HCT116 (cell line): Measurements from ENCODE around the gene DTNBP1.

Experiments
- CBX3 ChIP-seq: IDR thresholded peaks from 2 replicates; pipeline ENCODE4 v1.6.1; 2012; ENCODE audit warnings: low read depth
- CEBPB ChIP-seq: IDR thresholded peaks from 2 replicates; pipeline ENCODE4 v1.6.1; 2012; ENCODE audit warnings: low read depth
- CTCF ChIP-seq, 3 experiments: fragments of 200-600 bp in 1 of 3; sonication (generic) in 1 of 3; IDR thresholded peaks in 2 of 3; conservative IDR thresholded peaks in 1 of 3; 2 replicates each; pipeline ENCODE4 v1.5.1; 2012 to 2017; ENCODE audit warnings: low read depth in 2 of 3, low read length in 2 of 3, antibody characterized with exemption in 1 of 3, borderline replicate concordance in 1 of 3, control low read depth in 1 of 3, mild to moderate bottlenecking in 1 of 3, mixed read lengths in 1 of 3, mixed run types in 1 of 3, moderate library complexity in 1 of 3; ENCODE audit not compliant: insufficient read depth in 1 of 3
- EZH2phosphoT487 ChIP-seq: fragments of 200-600 bp; IDR thresholded peaks from 2 replicates; pipeline ENCODE4 v1.6.1; 2018; ENCODE audit warnings: antibody characterized with exemption, borderline replicate concordance
- POLR2A ChIP-seq: IDR thresholded peaks from 2 replicates; pipeline ENCODE4 v1.7.0; 2011; ENCODE audit warnings: borderline replicate concordance; ENCODE audit not compliant: insufficient read depth, insufficient read length; ENCODE audit errors: extremely low read depth
- POLR2AphosphoS5 ChIP-seq: IDR thresholded peaks from 2 replicates; pipeline ENCODE4 v1.6.1; 2011; ENCODE audit warnings: mild to moderate bottlenecking, low read depth, low read length, moderate library complexity
- REST ChIP-seq: IDR thresholded peaks from 2 replicates; pipeline ENCODE4 v1.6.1; 2012; ENCODE audit warnings: low read depth
- SRF ChIP-seq: IDR thresholded peaks from 2 replicates; pipeline ENCODE4 v1.6.1; 2012; ENCODE audit warnings: low read depth
- YY1 ChIP-seq: IDR thresholded peaks from 2 replicates; pipeline ENCODE4 v1.6.1; 2011; ENCODE audit warnings: low read length, low read depth, moderate library complexity, mild to moderate bottlenecking; ENCODE audit not compliant: insufficient replicate concordance; ENCODE audit errors: extremely low read depth
- ZBTB33 ChIP-seq: IDR thresholded peaks from 2 replicates; pipeline ENCODE4 v1.6.1; 2011; ENCODE audit warnings: mild to moderate bottlenecking, low read length, moderate library complexity; ENCODE audit not compliant: insufficient replicate concordance; ENCODE audit errors: extremely low read depth

- TF ChIP-seq POLR2A (no peak), CTCF (IDR thresholded peaks at IDR 0.05 in 2 of 3, conservative IDR thresholded peaks at IDR 0.05 in 1 of 3; ENCODE audit: borderline replicate concordance in 1 of 3, insufficient read depth in 1 of 3, low read depth in 2 of 3, low read length in 2 of 3) (no peak), POLR2AphosphoS5 (no peak), EZH2phosphoT487 (no peak), REST (no peak), YY1 (no peak), CEBPB (no peak), ZBTB33 (no peak), CBX3 (no peak), SRF (no peak)
These were observed 89.4 kb downstream of the DTNBP1 start for GRCh38 chr6:15573384-15573783.
